CD4-positive, alpha-beta T cell treated with Interleukin-2 at 100 ng/mL for 4 hours (primary cell): ENCODE results near the gene CYP27B1.
"Not testable (repeated sequence)": the region's sequence is repeated elsewhere in the genome, so short reads cannot be mapped to it uniquely, and the experiment has no call there.

ENCODE experiments used
- DNase-seq: peaks from one replicate; pipeline ENCODE4 v3.0.0-alpha.2; 2020; ENCODE audit warnings: low spot score

The CYP27B1 gene

GRCh38 chr12:57722716-57723629, 43.9 kb downstream of the CYP27B1 start:
- DNase-seq: no peak

GRCh38 chr12:57721846-57722608, 44.9 kb downstream of the CYP27B1 start:
- DNase-seq: not testable (repeated sequence)

GRCh38 chr12:57720606-57721595, 46.0 kb downstream of the CYP27B1 start:
- no peak for DNase-seq

GRCh38 chr12:57719777-57720605, 46.9 kb downstream of the CYP27B1 start:
- DNase-seq: no peak

- no peak for DNase-seq
Measured at GRCh38 chr12:57718641-57719528, 48.0 kb downstream of the CYP27B1 start.

- no peak for DNase-seq
Measured at GRCh38 chr12:57717846-57718640, 48.8 kb downstream of the CYP27B1 start.

GRCh38 chr12:57717131-57717530, 49.7 kb downstream of the CYP27B1 start:
- no peak for DNase-seq

- DNase-seq: no peak
Measured at GRCh38 chr12:57716305-57716704, 50.6 kb downstream of the CYP27B1 start.

- no peak for DNase-seq
Measured at GRCh38 chr12:57715786-57716185, 51.1 kb downstream of the CYP27B1 start.

GRCh38 chr12:57715036-57715748, 51.7 kb downstream of the CYP27B1 start:
- DNase-seq: not testable (repeated sequence)

GRCh38 chr12:57713209-57713608, 53.7 kb downstream of the CYP27B1 start:
- DNase-seq: no peak

GRCh38 chr12:57712701-57713100, 54.2 kb downstream of the CYP27B1 start:
- no peak for DNase-seq
